GM18858 (cell line): Measurements from ENCODE around the gene CLIC3.

Experiments used
- ATAC-seq: cut with Tn5 transposase; IDR thresholded peaks from one replicate; pipeline ENCODE4 v1.9.1; 2021; ENCODE audit not compliant: unreplicated experiment

The CLIC3 gene

GRCh38 chr9:137001857-137002645 lies 5.7 kb upstream of the CLIC3 start:
- no peak for ATAC-seq

DNA sequence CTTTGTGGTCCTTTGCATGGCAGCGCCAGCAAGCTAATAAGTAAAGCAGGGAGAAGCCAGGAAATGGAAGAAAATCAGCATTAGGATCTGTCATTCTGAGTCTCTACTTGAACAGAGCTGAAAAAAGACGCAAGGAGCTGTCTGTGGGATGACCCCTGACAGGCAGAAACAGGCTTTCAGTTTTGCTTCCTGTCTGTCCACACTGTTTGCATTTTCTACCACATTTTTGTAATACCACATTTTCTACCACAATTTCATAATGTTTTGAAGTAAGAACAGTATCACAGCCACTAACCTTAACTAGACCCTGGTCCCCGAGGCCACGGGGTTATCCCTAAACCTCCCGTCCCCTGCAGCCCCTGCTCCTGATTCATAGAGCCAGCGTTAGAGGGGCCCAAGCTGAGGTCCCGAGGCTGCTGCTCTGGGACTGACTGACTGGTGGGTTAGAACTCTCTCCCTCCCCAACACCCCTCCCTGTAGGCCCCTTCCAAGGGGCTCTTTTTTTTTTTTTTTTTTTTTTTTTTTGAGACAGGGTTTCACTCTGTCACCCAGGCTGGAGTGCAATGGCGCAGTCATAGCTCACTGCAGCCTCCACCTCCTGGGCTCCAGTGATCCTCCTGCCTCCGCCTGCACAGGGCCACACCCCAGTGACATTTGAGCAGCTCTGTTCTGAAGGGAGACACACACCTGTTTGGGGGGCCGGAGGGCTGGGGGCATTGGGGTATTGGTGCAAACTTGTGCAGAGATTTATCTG lies 4.0 kb upstream of the CLIC3 start:
- ATAC-seq = peak; percentile 71

- ATAC-seq = no peak
These were observed 1.5 kb upstream of the CLIC3 start for GRCh38 chr9:136997830-136998234.

- ATAC-seq = no peak
These were observed 1.0 kb upstream of the CLIC3 start for GRCh38 chr9:136997371-136997770.

- no peak for ATAC-seq
These were observed 526 bp downstream of the CLIC3 start for GRCh38 chr9:136995772-136996311.

DNA sequence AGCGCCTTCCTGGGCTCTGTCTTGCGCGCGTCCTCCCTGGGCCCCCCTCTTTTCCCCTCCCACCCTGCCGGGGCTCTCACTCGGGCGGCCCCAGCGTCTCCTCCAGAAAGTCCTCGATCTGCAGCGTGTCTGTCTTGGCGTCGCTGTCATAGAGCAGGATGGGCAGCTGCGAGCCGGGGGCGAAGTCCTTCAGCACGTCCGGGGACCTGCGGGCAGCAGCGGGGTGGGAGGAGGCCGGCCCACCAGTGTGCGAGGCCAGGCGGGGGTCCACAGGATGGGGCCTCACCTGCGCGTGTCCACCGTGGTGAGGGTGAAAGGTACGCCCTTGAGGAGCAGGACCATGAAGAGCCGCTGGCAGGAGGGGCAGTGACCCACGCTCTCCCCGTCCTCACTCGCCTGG lies 1.0 kb downstream of the CLIC3 start:
- ATAC-seq = no peak

DNA sequence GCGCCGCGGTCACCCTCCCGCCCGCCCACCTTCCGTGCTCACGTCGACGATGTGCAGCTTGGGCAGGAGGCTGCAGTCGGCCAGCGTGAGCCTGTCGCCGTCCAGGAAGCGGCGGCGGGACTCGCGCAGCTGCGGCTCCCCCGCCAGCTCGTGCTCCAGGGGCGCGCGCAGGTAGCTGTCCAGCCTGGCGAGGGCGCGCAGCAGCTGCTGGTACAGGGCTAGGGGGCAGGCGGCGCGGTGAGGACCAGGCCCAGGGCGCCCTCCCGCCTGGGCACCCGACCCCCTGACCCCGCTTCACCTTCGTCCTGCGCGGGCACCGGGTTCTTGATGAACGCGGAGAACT lies 1.5 kb downstream of the CLIC3 start:
- no peak for ATAC-seq

- ATAC-seq = no peak
These were observed 2.0 kb downstream of the CLIC3 start for GRCh38 chr9:136994180-136994887.

DNA sequence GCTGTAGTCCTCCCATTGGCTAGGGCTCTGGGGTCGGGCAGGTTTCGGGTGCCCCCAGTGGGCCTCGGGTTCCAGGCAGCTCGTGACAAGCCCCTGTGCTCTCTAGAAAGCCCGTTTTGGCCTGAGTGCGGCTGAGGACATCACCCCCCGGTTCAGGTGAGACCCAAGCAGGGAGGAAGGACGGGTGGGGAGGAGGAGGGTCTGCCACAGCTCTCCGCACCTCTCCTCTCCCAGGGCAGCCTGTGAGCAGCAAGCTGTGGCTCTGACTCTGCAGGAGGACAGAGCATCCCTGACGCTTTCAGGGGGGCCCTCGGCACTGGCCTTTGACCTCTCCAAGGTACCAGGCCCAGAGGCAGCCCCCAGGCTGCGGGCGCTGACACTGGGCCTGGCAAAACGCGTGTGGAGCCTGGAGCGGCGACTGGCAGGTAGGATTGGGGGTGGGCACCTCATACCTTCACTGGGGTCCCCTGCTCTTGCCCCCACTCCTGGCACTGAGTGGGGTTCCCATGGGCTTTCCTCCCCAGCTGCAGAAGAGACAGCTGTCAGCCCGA lies 3.5 kb downstream of the CLIC3 start:
- no peak for ATAC-seq

DNA sequence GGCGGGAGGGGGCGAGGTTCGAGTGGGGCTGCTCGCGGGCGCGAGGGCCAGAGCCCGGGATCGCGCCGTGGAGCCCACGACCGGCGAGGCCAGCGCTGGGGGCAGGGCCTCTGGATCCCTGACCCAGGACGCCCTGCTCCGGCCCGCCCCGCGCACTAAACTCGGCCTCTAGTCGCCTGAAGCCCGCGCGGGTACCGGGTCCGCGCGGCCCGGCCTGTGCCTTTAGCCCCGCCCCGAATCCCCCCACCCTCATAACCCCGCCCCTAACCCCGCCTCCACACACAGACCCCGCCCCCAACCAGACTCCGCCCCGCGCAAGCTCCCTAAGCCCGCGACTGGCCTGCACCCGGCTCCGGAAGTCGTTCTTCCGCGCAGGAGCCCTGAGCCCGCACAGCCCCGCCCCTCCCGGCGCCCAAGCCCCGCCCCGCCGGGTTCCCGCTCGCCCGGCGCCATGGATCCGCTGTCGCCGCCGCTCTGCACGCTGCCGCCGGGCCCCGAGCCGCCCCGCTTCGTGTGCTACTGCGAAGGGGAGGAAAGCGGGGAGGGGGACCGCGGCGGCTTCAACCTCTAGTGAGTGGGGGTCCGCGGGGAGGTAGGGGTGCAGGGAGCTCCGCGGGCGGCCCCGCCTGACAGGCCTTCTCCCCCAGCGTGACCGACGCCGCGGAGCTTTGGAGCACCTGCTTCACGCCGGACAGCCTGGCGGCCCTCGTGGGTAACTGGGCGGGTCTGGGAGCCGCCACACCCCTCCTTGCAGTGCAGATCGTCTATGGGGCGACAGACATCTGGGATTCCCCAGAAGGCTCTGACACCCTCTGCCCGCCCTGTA lies 4.2 kb downstream of the CLIC3 start, which contains the start of gene PAXX:
PAXX (plus strand) TSS at position 430 of the 826 bp plus-strand sequence; CDS start at position 452, 22 bp downstream.
- ATAC-seq = peak; percentile 39

DNA sequence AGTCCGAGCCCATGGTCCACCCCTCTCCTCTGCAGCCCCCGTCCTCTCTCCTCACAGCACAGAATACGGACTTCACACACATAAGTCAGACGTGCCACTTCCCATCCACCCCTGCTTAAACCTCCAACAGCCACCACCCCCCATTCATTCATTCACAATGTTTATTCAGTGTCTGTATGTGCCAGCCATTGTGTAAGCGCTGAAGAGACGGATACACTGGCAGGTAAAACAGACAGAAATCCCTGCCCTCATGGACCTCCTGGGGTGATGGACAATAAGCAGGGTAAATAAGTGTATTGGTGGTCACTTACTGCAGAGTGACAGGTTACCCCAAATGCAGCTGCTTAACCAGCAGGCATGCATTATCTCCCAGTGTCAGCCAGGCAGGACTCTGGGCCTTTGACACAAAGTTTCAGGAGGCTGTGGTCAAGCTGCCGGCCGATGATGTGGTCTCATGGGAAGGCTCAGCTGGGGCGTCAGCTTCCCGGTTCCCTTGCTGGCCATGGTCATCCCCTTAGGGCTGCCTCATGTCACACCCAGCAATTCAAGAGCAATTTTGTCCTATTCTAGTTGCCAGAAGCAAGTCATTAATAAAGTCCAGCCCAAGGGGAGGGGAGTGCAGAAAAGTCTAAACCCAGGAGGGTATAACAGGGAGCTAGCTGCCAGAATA lies 6.0 kb downstream of the CLIC3 start:
- ATAC-seq = no peak

DNA sequence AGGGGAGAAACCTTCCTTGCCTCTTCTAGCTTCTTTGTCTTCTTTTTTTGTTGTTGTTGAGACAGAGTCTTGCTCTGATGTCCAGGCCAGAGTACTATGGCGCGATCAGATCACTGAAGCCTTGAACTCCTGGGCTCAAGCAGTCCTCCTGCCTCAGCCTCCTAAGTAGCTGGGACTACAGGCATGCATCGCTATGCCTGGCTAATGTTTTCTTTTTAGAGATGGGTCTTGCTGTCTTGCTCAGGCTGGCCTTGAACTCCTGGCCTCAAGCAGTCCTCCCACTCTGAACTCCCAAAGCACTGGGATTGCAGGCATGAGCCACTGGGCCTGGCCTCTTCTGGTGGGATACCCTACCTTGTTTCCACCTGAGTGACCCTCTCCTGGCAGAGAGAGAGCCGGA lies 7.5 kb downstream of the CLIC3 start:
- no peak for ATAC-seq

GRCh38 chr9:136985853-136986252 lies 10.5 kb downstream of the CLIC3 start:
- no peak for ATAC-seq

GRCh38 chr9:136985027-136985602 lies 11.3 kb downstream of the CLIC3 start:
- ATAC-seq = no peak

GRCh38 chr9:136984464-136985026 lies 11.8 kb downstream of the CLIC3 start:
- ATAC-seq = no peak

DNA sequence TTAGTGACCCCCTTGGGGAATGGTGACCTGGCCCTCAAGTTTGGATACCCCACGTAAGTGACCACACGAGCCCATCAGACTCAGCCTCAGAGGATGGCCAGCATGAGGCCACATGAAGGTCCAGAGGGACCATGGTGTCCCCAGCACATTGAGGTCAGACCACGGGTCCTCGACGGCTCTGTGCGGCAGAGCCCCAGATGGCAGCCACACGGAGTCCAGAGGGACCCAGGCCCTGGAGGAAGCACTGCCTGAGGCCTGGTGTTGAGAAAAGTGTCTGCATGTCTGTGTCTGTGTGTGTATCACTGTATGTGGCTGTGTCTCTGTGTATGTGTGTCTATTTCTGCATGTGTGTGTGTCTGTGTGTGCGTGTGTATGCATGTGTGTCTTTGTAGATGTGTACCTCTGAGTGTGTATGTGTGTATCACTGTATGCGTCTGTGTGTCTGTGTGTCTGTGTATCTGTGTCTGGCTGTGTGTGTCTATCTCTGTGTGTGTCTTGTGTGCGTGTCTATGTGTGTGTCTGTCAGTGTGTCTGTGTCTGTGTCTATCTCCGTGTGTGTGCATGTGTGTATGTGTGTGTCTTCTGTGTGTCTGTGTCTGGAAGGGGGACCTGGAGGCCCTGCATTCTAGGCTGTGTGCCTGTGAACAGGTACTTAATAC lies 12.6 kb downstream of the CLIC3 start:
- no peak for ATAC-seq

- ATAC-seq = no peak
These were observed 13.2 kb downstream of the CLIC3 start for GRCh38 chr9:136983167-136983566.

GRCh38 chr9:136982232-136983051 lies 13.9 kb downstream of the CLIC3 start, which contains the start of gene LCNL1:
LCNL1 (plus strand) TSS chr9:136982993; CDS start chr9:136983587, 594 bp downstream.
- no peak for ATAC-seq
